HG02840 (cell line): ENCODE data around the gene MRPL33.

Experiments used
- ATAC-seq: cut with Tn5 transposase; IDR thresholded peaks from one replicate; pipeline ENCODE4 v1.9.1; 2021; ENCODE audit warnings: mild to moderate bottlenecking, moderate library complexity, moderate number of reproducible peaks; ENCODE audit not compliant: unreplicated experiment, low FRiP score

The MRPL33 gene

GRCh38 chr2:27771548-27772335 is at the start of gene MRPL33:
MRPL33 (plus strand) TSS chr2:27771719; CDS start chr2:27771778, 59 bp downstream.
- peak; percentile 94 for ATAC-seq

DNA sequence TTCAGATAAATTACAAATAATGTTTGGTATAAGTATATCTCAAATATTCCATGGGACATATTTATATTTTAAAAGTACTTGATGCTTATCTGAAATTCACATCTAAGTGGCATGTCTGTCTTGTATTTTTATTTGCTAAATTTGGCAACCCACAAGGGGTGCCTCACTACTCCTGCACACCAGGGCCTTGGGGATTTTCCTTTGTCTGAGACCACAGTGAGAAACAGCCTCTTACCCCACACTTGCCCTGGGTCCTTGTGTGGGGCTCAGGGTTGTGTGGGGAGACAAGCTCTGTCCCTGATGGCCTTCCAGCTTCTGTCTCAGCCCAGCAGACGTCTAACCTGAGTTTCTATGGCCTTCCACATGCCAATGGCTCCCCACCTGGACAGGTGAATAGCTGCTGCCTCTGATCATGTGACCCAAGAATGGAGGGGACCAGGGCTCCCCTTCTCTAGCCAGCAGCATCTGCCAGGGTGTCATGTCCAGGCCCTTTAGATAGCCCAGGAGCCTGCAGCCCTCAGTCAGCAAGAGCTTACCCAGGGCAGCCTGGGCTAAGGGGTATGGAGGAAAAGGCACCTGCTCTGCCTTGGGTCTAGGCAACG is 49.5 kb upstream of the MRPL33 start:
- no peak for ATAC-seq

DNA sequence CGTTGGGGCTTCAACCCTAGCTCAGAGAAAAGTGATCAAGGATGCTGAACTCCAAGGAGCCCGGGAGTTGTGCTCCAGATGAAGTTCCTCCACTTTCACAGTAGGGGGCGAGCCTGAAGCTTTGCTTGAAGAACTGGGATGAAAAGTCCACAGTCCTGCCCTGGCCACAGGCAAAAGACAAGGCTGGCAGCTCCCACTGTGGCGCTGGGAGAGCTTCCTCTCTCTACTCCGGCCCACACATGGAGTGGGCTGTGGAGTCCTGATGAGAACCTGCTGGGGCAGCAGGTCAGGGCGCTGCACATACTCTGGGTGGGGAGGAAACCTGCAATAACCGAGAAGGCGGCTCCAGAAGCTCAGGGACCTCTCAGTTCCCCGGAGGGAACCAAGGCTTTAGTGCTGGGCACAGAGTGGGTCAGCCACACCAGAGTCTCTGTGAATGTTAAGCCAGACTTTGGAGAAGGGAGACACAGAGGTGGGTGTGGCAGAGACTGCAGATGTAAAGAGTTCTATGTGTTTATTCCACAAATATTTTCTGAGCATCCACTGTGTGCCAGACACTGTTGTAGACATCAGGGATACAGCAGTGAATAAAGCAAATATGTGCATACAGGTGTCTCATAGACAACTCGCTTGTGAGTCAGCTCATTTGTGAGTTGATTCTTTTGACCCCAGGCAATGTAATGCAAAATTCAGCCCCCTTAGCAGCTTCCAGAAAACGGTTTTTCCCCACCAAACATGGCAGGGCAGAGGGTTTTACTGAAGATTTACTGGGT is 48.0 kb upstream of the MRPL33 start:
- ATAC-seq, result no peak

DNA sequence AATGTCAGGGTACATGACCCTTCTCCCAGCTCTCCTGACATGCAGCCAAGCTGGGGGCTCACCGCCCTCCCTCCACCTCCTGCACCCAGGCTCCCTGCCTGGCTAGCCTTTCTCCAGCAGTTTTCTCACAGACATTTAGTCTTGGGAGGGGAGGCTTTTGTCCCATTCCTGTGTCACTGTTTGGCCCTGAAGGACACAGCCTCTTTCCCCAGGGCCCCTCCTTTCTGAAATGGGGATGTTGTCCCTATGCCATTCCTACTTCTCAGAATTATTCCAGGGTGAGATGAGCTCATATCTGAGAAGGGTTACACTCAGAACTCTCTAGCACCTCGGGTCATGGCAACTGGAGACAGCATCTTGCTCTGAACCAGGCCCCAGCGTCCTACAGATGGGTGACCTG is 47.3 kb upstream of the MRPL33 start:
- no peak for ATAC-seq

GRCh38 chr2:27724905-27725701 is 46.4 kb upstream of the MRPL33 start:
- no peak for ATAC-seq

GRCh38 chr2:27727257-27727656 is 44.3 kb upstream of the MRPL33 start:
- no peak for ATAC-seq

DNA sequence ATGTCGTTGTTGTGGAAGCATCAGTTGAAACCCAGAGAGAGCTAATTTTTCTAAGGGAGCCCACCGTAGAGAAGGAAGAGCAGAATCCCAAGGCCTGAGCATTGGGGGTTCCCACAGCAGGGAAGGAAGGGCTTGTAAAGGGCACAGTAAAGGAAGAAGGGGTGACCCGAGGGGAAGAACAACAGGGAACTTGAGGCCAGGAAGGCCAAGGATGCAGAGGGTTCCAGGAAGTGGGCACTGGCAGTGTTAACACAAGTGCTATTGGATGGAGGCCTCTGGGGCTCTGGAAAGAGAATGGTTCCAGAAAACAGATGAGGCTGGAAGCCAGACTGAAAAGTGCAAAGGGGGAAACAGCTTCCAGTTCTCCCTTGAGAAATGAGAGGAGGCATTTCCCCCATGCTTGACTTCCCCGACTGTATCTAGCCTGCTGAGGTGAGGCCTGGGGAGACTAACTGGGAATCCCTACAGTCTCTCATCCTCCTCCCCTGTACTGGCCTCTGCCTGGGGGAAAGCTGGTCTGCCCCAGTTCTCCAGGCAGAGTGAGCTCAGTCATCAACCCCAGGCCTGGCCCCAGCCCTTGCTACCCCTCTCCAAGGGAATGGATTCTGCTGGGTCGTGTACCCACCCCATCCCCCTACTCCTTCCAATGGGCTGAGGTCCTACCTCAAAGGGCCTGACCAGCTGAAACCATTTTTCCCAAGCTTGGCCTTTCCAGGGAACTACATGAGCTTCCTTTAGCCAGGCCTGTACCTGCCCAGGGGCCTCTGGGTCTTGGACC is 43.2 kb upstream of the MRPL33 start:
- ATAC-seq, result no peak

GRCh38 chr2:27729198-27729597 is 42.3 kb upstream of the MRPL33 start:
- ATAC-seq, result no peak

DNA sequence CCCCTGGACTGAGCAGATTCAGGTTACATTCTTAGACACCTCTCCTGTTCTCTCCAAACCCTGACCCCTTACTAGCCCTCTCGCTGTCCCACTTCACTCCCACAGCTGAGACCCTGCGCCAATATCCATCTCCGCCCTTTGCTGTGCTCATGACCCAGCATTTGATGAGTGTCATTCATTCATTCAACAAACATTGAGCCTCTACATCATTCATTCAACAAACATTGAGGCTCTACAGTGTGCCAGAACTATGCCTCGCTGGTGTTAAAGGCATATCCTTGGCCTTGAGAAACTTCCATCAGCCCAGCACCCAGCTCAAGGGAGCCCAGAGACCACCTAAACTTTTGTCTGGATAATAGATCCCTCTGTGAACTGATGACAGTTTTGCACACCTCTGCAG is 41.9 kb upstream of the MRPL33 start:
- no peak for ATAC-seq

DNA sequence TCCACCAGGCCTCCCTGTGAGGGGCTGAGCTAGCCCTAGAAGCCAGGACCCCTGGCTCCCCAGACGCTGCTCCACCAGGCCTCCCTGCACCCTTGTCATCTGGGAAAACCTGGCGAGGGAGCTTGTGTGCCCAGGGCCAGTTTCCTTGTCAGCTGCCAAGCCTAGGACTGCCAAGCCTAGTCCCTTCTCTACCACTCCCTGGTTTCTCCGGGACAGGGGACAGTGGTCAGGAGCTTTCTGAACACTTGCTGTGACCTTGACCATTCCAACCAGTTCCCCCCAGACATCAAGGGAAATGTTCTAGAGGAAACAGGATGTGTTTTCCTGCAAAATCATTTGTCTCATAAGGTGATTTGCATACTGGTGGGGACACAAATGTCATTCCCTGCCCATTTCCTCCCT is 41.3 kb upstream of the MRPL33 start:
- ATAC-seq, result no peak

DNA sequence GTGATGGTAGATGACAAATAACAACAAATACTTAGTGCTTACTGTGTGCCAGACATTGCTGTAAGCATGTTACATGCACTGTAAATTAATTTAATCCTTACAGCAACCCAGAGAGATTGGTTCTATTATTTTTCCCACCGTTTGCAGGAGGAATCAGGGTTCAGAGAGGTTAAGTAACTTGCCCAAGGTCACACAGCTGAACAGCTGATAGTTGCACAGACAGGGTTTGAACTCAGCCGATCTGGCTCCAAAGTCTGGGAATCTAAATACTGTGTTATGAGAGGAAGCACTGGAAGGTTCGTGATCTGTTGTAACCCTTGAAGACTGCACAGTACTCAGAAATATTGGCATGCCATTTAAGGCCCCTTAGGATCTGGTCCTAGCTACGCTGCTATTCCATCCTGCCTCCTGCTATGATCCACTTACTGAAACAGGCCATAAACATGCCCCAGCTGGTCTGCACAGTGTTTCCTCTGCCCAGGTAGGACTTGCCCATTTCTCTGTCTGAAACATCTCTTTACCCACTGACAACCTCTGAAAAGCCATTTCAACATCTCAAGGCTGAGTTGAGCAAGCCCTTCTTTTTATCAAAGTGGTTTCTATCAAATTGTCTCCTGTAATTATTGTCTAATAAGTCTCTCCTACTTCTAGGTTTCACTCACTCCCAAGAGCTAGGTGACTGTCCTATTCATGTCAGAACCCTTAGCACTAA is 40.4 kb upstream of the MRPL33 start:
- no peak for ATAC-seq

GRCh38 chr2:27734305-27734704 is 37.2 kb upstream of the MRPL33 start:
- ATAC-seq, result no peak

GRCh38 chr2:27735263-27735904 is 36.1 kb upstream of the MRPL33 start:
- no peak for ATAC-seq

GRCh38 chr2:27736031-27736889 is 35.3 kb upstream of the MRPL33 start:
- no peak for ATAC-seq

DNA sequence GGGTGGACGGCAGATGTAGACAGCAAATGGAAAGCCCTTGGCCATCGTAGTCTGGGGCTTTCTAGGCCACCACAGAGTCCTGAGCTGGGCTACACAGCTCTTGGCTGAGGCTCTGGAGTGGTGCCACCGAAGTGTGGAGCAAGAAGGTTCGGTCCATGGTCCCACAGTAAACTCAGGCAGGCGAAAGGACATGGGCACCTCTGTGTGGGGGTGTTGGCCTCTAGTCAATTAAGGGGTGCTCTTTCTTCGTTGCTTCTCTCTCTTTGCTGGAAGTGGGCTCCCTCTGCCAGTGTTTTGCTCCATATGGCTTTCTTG is 34.7 kb upstream of the MRPL33 start:
- ATAC-seq, result no peak

- ATAC-seq, result no peak
These were observed 33.7 kb upstream of the MRPL33 start for GRCh38 chr2:27737676-27738348.

DNA sequence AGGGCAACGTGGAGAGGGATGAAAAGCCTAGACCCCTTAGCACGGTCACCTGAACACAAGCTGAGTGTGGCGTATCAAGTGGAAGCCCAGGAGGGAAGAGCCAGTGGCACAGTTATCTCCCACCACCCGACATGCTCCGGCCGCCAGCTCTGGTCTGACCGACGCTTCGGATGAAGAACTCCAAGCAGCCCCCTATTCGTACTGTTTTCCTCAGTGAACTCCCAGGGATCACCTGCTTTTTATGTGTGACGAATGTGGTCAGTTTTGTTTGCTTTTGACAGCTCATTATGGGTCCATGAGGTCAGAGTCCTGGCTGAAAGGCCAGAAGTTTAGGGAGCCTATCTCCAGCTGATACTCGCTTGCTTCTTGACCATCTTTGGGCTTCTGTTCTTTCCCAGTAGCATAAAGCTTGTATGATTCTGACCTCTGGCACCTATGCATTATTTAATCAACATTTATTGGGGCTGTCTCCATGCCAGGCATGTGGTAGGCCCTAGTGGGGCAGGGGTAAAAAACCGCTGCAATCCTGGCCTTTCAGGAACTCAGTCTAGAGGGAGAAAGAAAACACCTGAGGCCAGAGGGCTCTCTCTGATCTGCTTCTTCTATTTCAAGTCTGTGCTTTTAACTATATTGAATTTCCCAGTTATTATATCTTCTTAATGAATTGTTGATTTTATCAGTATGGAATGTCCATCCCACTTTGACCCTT is 33.0 kb upstream of the MRPL33 start:
- ATAC-seq, result no peak
